ENCODE measurements around the gene COLEC11. TPM values are rescaled to one million over a fixed set of nuclear protein-coding genes. Genes with fewer than 3 reads are reported as not detected.

COLEC11 gene
- total and polyA plus RNA-seq, 9 of the 15 experiments (the other 6 are each of a cell fraction or from before 2014, with no cell fraction given) = 0.32 to 4.3 (median 1.8) TPM

- TF ChIP-seq JUN (IDR thresholded peaks at IDR 0.05; ENCODE audit: borderline replicate concordance, low read depth, low read length) (no peak), JUN (CRISPR knock-in tag; IDR thresholded peaks at IDR 0.05; ENCODE audit: borderline replicate concordance) (0 out of 2 replicates have a peak, but pooled peaks have one; percentile 31), KAT7 (CRISPR knock-in tag; IDR thresholded peaks at IDR 0.05; ENCODE audit: borderline replicate concordance) (no peak; the same call in 1 of the 2 replicates), CBX3 (IDR thresholded peaks at IDR 0.05; ENCODE audit: borderline replicate concordance in 1 of 2, low read length in 2 of 2) (peak in 1 of 2 experiments; percentile 25; a peak in 1 of 3 replicates), FOXP1 (CRISPR knock-in tag; IDR thresholded peaks at IDR 0.05) (no peak), HNRNPLL (IDR thresholded peaks at IDR 0.05; ENCODE audit: low read depth, low read length, poor library complexity, severe bottlenecking) (no peak), L3MBTL2 (IDR thresholded peaks at IDR 0.05) (peak; percentile 94), ZNF41 (CRISPR knock-in tag; conservative IDR thresholded peaks at IDR 0.05) (no peak), TFAP4 (CRISPR knock-in tag; IDR thresholded peaks at IDR 0.05; ENCODE audit: borderline replicate concordance) (peak; percentile 56; the same call in 1 of the 2 replicates), XRCC5 (IDR thresholded peaks at IDR 0.05; ENCODE audit: low read depth, low read length) (no peak), E2F6 (IDR thresholded peaks at IDR 0.05; ENCODE audit: borderline replicate concordance in 1 of 2, extremely low read depth in 1 of 2, insufficient read depth in 1 of 2, insufficient read length in 1 of 2, low read depth in 1 of 2, low read length in 1 of 2, poor library complexity in 1 of 2, severe bottlenecking in 1 of 2) (peak in 1 of 2 experiments; percentile 80), ZNF766 (CRISPR knock-in tag; conservative IDR thresholded peaks at IDR 0.05) (no peak), GABPA (tag; conservative IDR thresholded peaks at IDR 0.05; ENCODE audit: low read depth) (peak; percentile 53; the same call in 1 of the 2 replicates), RCOR1 (IDR thresholded peaks at IDR 0.05; ENCODE audit: borderline replicate concordance in 1 of 2, low read depth in 2 of 2, low read length in 2 of 2) (peak in 1 of 2 experiments; percentile 93; a peak in 2 of 4 replicates), NR3C1 (CRISPR knock-in tag; IDR thresholded peaks at IDR 0.05) (no peak), ZFX (CRISPR knock-in tag; IDR thresholded peaks at IDR 0.05) (peak; percentile 45; the same call in 1 of the 2 replicates), SMARCA5 (IDR thresholded peaks at IDR 0.05) (no peak), PHB2 (IDR thresholded peaks at IDR 0.05; ENCODE audit: low read depth) (no peak), TAF15 (IDR thresholded peaks at IDR 0.05; ENCODE audit: low read depth, low read length) (no peak), CBFB (CRISPR knock-in tag; IDR thresholded peaks at IDR 0.05) (no peak), ZZZ3 (IDR thresholded peaks at IDR 0.05) (no peak), SAP30 (IDR thresholded peaks at IDR 0.05; ENCODE audit: borderline replicate concordance, insufficient read depth, low read depth, low read length, poor library complexity, severe bottlenecking) (no peak), ZNF347 (CRISPR knock-in tag; IDR thresholded peaks at IDR 0.05; ENCODE audit: low read depth) (no peak), MXI1 (IDR thresholded peaks at IDR 0.05; ENCODE audit: low read depth, low read length) (no peak)
Measured at GRCh38 chr2:3594493-3595281, at the start of gene COLEC11 (continued).
